T-helper 1 cell treated with Interleukin-12 subunit alpha and Interleukin-12 subunit beta and Interleukin-4 antibody, amounts not matched to agents 30 ng/mL and 1 ng/mL, for 36 hours (primary cell): ENCODE data around the gene MRTFB. TPM values are rescaled to one million over a fixed set of nuclear protein-coding genes. Genes with fewer than 3 reads are reported as not detected.
"Not testable (repeated sequence)": the region's sequence is repeated elsewhere in the genome, so short reads cannot be mapped to it uniquely, and the experiment has no call there.

ENCODE experiments used
- intact Hi-C: fragments of 100-400 bp; cut with micrococcal nuclease; formaldehyde crosslinking; loops from one replicate; pipeline ENCODE4 v1.15.1; 2024
- total RNA-seq: library from RNA; stranded (reverse); gene quantifications from 2 replicates; pipeline ENCODE4 v1.2.3, GENCODE V29; 2022

MRTFB gene
- total RNA-seq, 1 donor from 2014 or later: 21.6 TPM

GRCh38 chr16:14104066-14104465 lies 32.9 kb downstream of the MRTFB start:
- intact Hi-C loops: no loop called here

- intact Hi-C loops: no loop called here
These were observed 34.7 kb downstream of the MRTFB start for GRCh38 chr16:14105760-14106375.

- intact Hi-C loops: no loop called here
These were observed 35.3 kb downstream of the MRTFB start for GRCh38 chr16:14106457-14106856.

GRCh38 chr16:14106961-14107360 lies 35.8 kb downstream of the MRTFB start:
- intact Hi-C loops: no loop called here

- intact Hi-C loops: no loop called here
These were observed 38.1 kb downstream of the MRTFB start for GRCh38 chr16:14109077-14109775.

GRCh38 chr16:14109782-14110727 lies 38.9 kb downstream of the MRTFB start:
- intact Hi-C loops: no loop called here

- intact Hi-C loops: no loop called here
These were observed 39.7 kb downstream of the MRTFB start for GRCh38 chr16:14110728-14111251.

GRCh38 chr16:14111713-14112538 lies 40.8 kb downstream of the MRTFB start:
- intact Hi-C loops: no loop called here

- intact Hi-C loops: no loop called here
These were observed 41.4 kb downstream of the MRTFB start for GRCh38 chr16:14112539-14112856.

GRCh38 chr16:14113344-14113743 lies 42.2 kb downstream of the MRTFB start:
- intact Hi-C loops: no loop called here

GRCh38 chr16:14117051-14117450 lies 45.9 kb downstream of the MRTFB start:
- intact Hi-C loops: no loop called here

- intact Hi-C loops: no loop called here
These were observed 48.7 kb downstream of the MRTFB start for GRCh38 chr16:14119799-14120198.

GRCh38 chr16:14120335-14120734 lies 49.2 kb downstream of the MRTFB start:
- intact Hi-C loops: no loop called here

GRCh38 chr16:14121142-14121541 lies 50.0 kb downstream of the MRTFB start:
- intact Hi-C loops: no loop called here

- intact Hi-C loops: no loop called here
These were observed 50.8 kb downstream of the MRTFB start for GRCh38 chr16:14121872-14122271.

GRCh38 chr16:14122430-14122829 lies 51.3 kb downstream of the MRTFB start:
- intact Hi-C loops: not testable (repeated sequence)

- intact Hi-C loops: no loop called here
These were observed 54.0 kb downstream of the MRTFB start for GRCh38 chr16:14125000-14125681.

GRCh38 chr16:14125708-14126107 lies 54.6 kb downstream of the MRTFB start:
- intact Hi-C loops: no loop called here

- intact Hi-C loops: no loop called here
These were observed 57.0 kb downstream of the MRTFB start for GRCh38 chr16:14128097-14128496.

GRCh38 chr16:14129502-14129901 lies 58.4 kb downstream of the MRTFB start:
- intact Hi-C loops: no loop called here
